ENCODE measurements around the gene OTUB1.
"Not testable (repeated sequence)": the region's sequence is repeated elsewhere in the genome, so short reads cannot be mapped to it uniquely, and the experiment has no call there.

The OTUB1 gene

GRCh38 chr11:63970902-63971301, 15.3 kb upstream of the OTUB1 start:
- no peaks in the 10 kb centered on the region for H3K9me3 ChIP-seq (ENCODE audit: insufficient read depth, low read depth, low read length)
- no peak overlapping the region for H2AFZ ChIP-seq (ENCODE audit: low read length)
- H4K20me1 ChIP-seq (ENCODE audit: insufficient read depth, low read length, poor library complexity, severe bottlenecking), result no peaks in the 10 kb centered on the region
- no peaks in the 10 kb centered on the region for H3K27me3 ChIP-seq (ENCODE audit: insufficient read depth, low read length, poor library complexity, severe bottlenecking)
- no peaks in the 10 kb centered on the region for H3K9me2 ChIP-seq (replicated peaks; ENCODE audit: low read depth, low read length)
- no peaks in the 10 kb centered on the region for H3K36me3 ChIP-seq (ENCODE audit: insufficient read depth, low read length)
- peaks cover 4% of the 10 kb centered on the region for H3K4me1 ChIP-seq (ENCODE audit: insufficient read depth, low read length, poor library complexity, severe bottlenecking)
- no peak for TF ChIP-seq EZH2phosphoT487 (IDR thresholded peaks at IDR 0.05; ENCODE audit: borderline replicate concordance)
- TF ChIP-seq CTCF (conservative IDR thresholded peaks at IDR 0.05; ENCODE audit: low read length), result no peak
- H3K79me2 ChIP-seq (ENCODE audit: insufficient read depth, low read length), result peaks cover 15% of the 10 kb centered on the region
- H3K4me3 ChIP-seq (ENCODE audit: low read length, poor library complexity, severe bottlenecking), result no peak overlapping the region
- no peak overlapping the region for H3K9ac ChIP-seq (ENCODE audit: low read depth, low read length, poor library complexity, severe bottlenecking)
- H3F3A ChIP-seq (ENCODE audit: low read depth), result no peaks in the 10 kb centered on the region
- H3K4me2 ChIP-seq (ENCODE audit: low read depth, low read length, poor library complexity, severe bottlenecking), result no peak overlapping the region

DNA sequence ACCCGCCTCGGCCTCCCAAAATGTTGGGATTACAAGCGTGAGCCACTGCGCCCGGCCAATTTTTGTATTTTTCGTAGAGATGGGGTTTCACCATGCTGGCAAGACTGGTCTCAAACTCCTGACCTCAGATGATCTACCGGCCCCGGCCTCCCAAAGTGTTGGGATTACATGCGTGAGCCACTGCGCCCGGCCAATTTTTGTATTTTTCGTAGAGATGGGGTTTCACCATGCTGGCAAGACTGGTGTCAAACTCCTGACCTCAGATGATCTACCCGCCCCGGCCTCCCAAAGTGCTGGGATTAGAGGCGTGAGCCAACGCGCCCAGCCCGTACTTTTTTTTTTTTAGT, 12.4 kb upstream of the OTUB1 start:
- H3K4me1 ChIP-seq (ENCODE audit: insufficient read depth, low read length, poor library complexity, severe bottlenecking), result peaks cover 29% of the 10 kb centered on the region
- H3K9ac ChIP-seq (ENCODE audit: low read depth, low read length, poor library complexity, severe bottlenecking); H3K36me3 ChIP-seq (ENCODE audit: insufficient read depth, low read length); H3K27me3 ChIP-seq (ENCODE audit: insufficient read depth, low read length, poor library complexity, severe bottlenecking); H3K9me2 ChIP-seq (replicated peaks; ENCODE audit: low read depth, low read length); H2AFZ ChIP-seq (ENCODE audit: low read length); H3F3A ChIP-seq (ENCODE audit: low read depth); H3K9me3 ChIP-seq (ENCODE audit: insufficient read depth, low read depth, low read length): not testable (repeated sequence)
- H3K4me2 ChIP-seq (ENCODE audit: low read depth, low read length, poor library complexity, severe bottlenecking), result peak overlapping the region; percentile 45
- H3K4me3 ChIP-seq (ENCODE audit: low read length, poor library complexity, severe bottlenecking), result peak overlapping the region; percentile 48
- H3K79me2 ChIP-seq (ENCODE audit: insufficient read depth, low read length), result peaks cover 45% of the 10 kb centered on the region
- H4K20me1 ChIP-seq (ENCODE audit: insufficient read depth, low read length, poor library complexity, severe bottlenecking), result peaks cover 16% of the 10 kb centered on the region

GRCh38 chr11:63974259-63975143, 11.7 kb upstream of the OTUB1 start, which contains the start of gene COX8A:
TSS of gene COX8A (plus strand) at chr11:63974620. CDS start at chr11:63974681, 61 bp downstream.
- Histone ChIP-seq H4K20me1 (ENCODE audit: insufficient read depth, low read length, poor library complexity, severe bottlenecking) (peaks cover 16% of the 10 kb centered on the region), H2AFZ (ENCODE audit: low read length) (peak within 1 kb of the TSS; percentile 77), H3K79me2 (ENCODE audit: insufficient read depth, low read length) (peaks cover 51% of the 10 kb centered on the region), H3K4me2 (ENCODE audit: low read depth, low read length, poor library complexity, severe bottlenecking) (peak within 1 kb of the TSS; percentile 98), H3K9me2 (replicated peaks; ENCODE audit: low read depth, low read length) (no peaks in the 10 kb centered on the region), H3K27me3 (ENCODE audit: insufficient read depth, low read length, poor library complexity, severe bottlenecking) (no peaks in the 10 kb centered on the region), H3K4me3 (ENCODE audit: low read length, poor library complexity, severe bottlenecking) (peak within 1 kb of the TSS; percentile 83), H3K9ac (ENCODE audit: low read depth, low read length, poor library complexity, severe bottlenecking) (peak within 1 kb of the TSS; percentile 90), H3F3A (ENCODE audit: low read depth) (no peaks in the 10 kb centered on the region), H3K36me3 (ENCODE audit: insufficient read depth, low read length) (no peaks in the 10 kb centered on the region), H3K9me3 (ENCODE audit: insufficient read depth, low read depth, low read length) (no peaks in the 10 kb centered on the region), H3K4me1 (ENCODE audit: insufficient read depth, low read length, poor library complexity, severe bottlenecking) (peaks cover 35% of the 10 kb centered on the region)
- no peak for TF ChIP-seq EZH2phosphoT487 (IDR thresholded peaks at IDR 0.05; ENCODE audit: borderline replicate concordance)

- no peak for TF ChIP-seq EZH2phosphoT487 (IDR thresholded peaks at IDR 0.05; ENCODE audit: borderline replicate concordance)
- no peak for TF ChIP-seq CTCF (conservative IDR thresholded peaks at IDR 0.05; ENCODE audit: low read length)
These were observed 7.5 kb upstream of the OTUB1 start for GRCh38 chr11:63978551-63979239.

More at GRCh38 chr11:63978551-63979239, 7.5 kb upstream of the OTUB1 start:
- no peaks in the 10 kb centered on the region for H3F3A ChIP-seq (ENCODE audit: low read depth)
- H3K27me3 ChIP-seq (ENCODE audit: insufficient read depth, low read length, poor library complexity, severe bottlenecking), result no peaks in the 10 kb centered on the region
- H3K9ac ChIP-seq (ENCODE audit: low read depth, low read length, poor library complexity, severe bottlenecking), result peak overlapping the region; percentile 48
- H3K4me2 ChIP-seq (ENCODE audit: low read depth, low read length, poor library complexity, severe bottlenecking), result peak overlapping the region; percentile 43
- no peak overlapping the region for H2AFZ ChIP-seq (ENCODE audit: low read length)
- H3K4me1 ChIP-seq (ENCODE audit: insufficient read depth, low read length, poor library complexity, severe bottlenecking), result peaks cover 40% of the 10 kb centered on the region
- no peak overlapping the region for H3K4me3 ChIP-seq (ENCODE audit: low read length, poor library complexity, severe bottlenecking)
- no peaks in the 10 kb centered on the region for H3K36me3 ChIP-seq (ENCODE audit: insufficient read depth, low read length)
- peaks cover 71% of the 10 kb centered on the region for H3K79me2 ChIP-seq (ENCODE audit: insufficient read depth, low read length)
- H4K20me1 ChIP-seq (ENCODE audit: insufficient read depth, low read length, poor library complexity, severe bottlenecking), result peaks cover 16% of the 10 kb centered on the region
- H3K9me2 ChIP-seq (replicated peaks; ENCODE audit: low read depth, low read length), result no peaks in the 10 kb centered on the region
- no peaks in the 10 kb centered on the region for H3K9me3 ChIP-seq (ENCODE audit: insufficient read depth, low read depth, low read length)
